DND-41 (cell line): ENCODE measurements around the gene DNAJA2.

ENCODE experiments used
- ATAC-seq: fragments of 200-7000 bp; cut with Tn5 transposase; 3 replicates; pipeline ENCODE4 v1.9.1; 2021; ENCODE audit warnings: low read depth; ENCODE audit not compliant: insufficient read depth
- DNase-seq: peaks from one replicate; pipeline ENCODE4 v3.0.0-alpha.2; 2020
- H2AFZ ChIP-seq: 2 replicates; pipeline ENCODE4 v1.6.0; 2012; ENCODE audit warnings: low read depth, low read length
- H3K27ac ChIP-seq: 2 replicates; pipeline ENCODE4 v1.5.1; 2012; ENCODE audit warnings: low read length, inconsistent platforms
- H3K27me3 ChIP-seq: fragments of 200-600 bp; sonication (generic); 2 replicates; pipeline ENCODE4 v1.6.0; 2012; ENCODE audit warnings: low read length, mild to moderate bottlenecking, inconsistent platforms; ENCODE audit not compliant: insufficient read depth, poor library complexity
- H3K36me3 ChIP-seq: 2 replicates; pipeline ENCODE4 v1.5.1; 2012; ENCODE audit warnings: low read length, inconsistent platforms; ENCODE audit not compliant: insufficient read depth
- H3K4me1 ChIP-seq: 2 replicates; pipeline ENCODE4 v1.5.1; 2012; ENCODE audit warnings: mild to moderate bottlenecking, low read length; ENCODE audit not compliant: insufficient read depth
- H3K4me2 ChIP-seq: 2 replicates; pipeline ENCODE4 v1.6.0; 2012; ENCODE audit warnings: mild to moderate bottlenecking, moderate library complexity, low read length, inconsistent platforms; ENCODE audit not compliant: insufficient read depth
- H3K4me3 ChIP-seq, 2 experiments: fragments of 200-600 bp in 1 of 2; shearing (Covaris generic) in 1 of 2; 2 replicates each; pipeline ENCODE4 v1.5.1; 2012 to 2016; ENCODE audit warnings: inconsistent platforms in 2 of 2, low read length in 2 of 2, mild to moderate bottlenecking in 2 of 2, low read depth in 1 of 2, moderate library complexity in 1 of 2
- H3K79me2 ChIP-seq: 2 replicates; pipeline ENCODE4 v1.6.0; 2012; ENCODE audit warnings: low read length, inconsistent platforms; ENCODE audit not compliant: insufficient read depth
- H3K9ac ChIP-seq: 2 replicates; pipeline ENCODE4 v1.6.0; 2012; ENCODE audit warnings: low read depth, mild to moderate bottlenecking, inconsistent platforms, low read length, moderate library complexity
- H3K9me3 ChIP-seq: 2 replicates; pipeline ENCODE4 v1.5.1; 2012; ENCODE audit warnings: low read length, moderate library complexity, mild to moderate bottlenecking, inconsistent platforms; ENCODE audit not compliant: insufficient read depth, severe bottlenecking
- H4K20me1 ChIP-seq: 2 replicates; pipeline ENCODE4 v1.6.0; 2012; ENCODE audit warnings: low read length; ENCODE audit not compliant: insufficient read depth
- CTCF ChIP-seq: IDR thresholded peaks from 2 replicates; pipeline ENCODE4 v1.5.1; 2012; ENCODE audit warnings: borderline replicate concordance, low read length, moderate library complexity, mild to moderate bottlenecking; ENCODE audit not compliant: poor library complexity, severe bottlenecking; ENCODE audit errors: extremely low read depth
- EZH2 ChIP-seq: IDR thresholded peaks from 3 replicates; pipeline ENCODE4 v1.6.1; 2012; ENCODE audit warnings: borderline replicate concordance, low read depth, mild to moderate bottlenecking, moderate library complexity, low read length, inconsistent platforms; ENCODE audit not compliant: severe bottlenecking

The DNAJA2 gene

GRCh38 chr16:46961373-46962353 lies 11.8 kb downstream of the DNAJA2 start:
- H4K20me1 ChIP-seq, result peaks cover 43% of the 10 kb centered on the region
- no peak for TF ChIP-seq EZH2
- no peak for TF ChIP-seq CTCF
- no peak for ATAC-seq
- no peak overlapping the region for H3K27ac ChIP-seq
- H2AFZ ChIP-seq, result no peak overlapping the region
- H3K4me2 ChIP-seq, result no peak overlapping the region
- no peak for DNase-seq
- no peaks in the 10 kb centered on the region for H3K9me3 ChIP-seq
- H3K4me1 ChIP-seq, result no peaks in the 10 kb centered on the region
- no peak overlapping the region for H3K4me3 ChIP-seq
- H3K9ac ChIP-seq, result no peak overlapping the region
- no peaks in the 10 kb centered on the region for H3K27me3 ChIP-seq
- H3K36me3 ChIP-seq, result peaks cover 94% of the 10 kb centered on the region
- peaks cover 61% of the 10 kb centered on the region for H3K79me2 ChIP-seq

- H2AFZ ChIP-seq, result no peak overlapping the region
- H3K9ac ChIP-seq, result no peak overlapping the region
- H4K20me1 ChIP-seq, result peaks cover 7% of the 10 kb centered on the region
- no peak overlapping the region for H3K4me2 ChIP-seq
- peaks cover 47% of the 10 kb centered on the region for H3K36me3 ChIP-seq
- H3K9me3 ChIP-seq, result no peaks in the 10 kb centered on the region
- DNase-seq (no peak), ATAC-seq (peak; percentile 33; the same call in 1 of the 3 replicates)
- H3K4me1 ChIP-seq, result no peaks in the 10 kb centered on the region
- TF ChIP-seq CTCF, result no peak
- no peak overlapping the region for H3K4me3 ChIP-seq
- no peak overlapping the region for H3K27ac ChIP-seq
- peaks cover 3% of the 10 kb centered on the region; the same call in 1 of the 2 replicates for H3K79me2 ChIP-seq
- no peaks in the 10 kb centered on the region for H3K27me3 ChIP-seq
Observed at GRCh38 chr16:46954562-46954961, 18.9 kb downstream of the DNAJA2 start.

- H4K20me1 ChIP-seq, result no peaks in the 10 kb centered on the region
- H3K79me2 ChIP-seq, result no peaks in the 10 kb centered on the region
- no peak overlapping the region for H3K27ac ChIP-seq
- H3K36me3 ChIP-seq, result peaks cover 7% of the 10 kb centered on the region
- no peak overlapping the region for H3K4me2 ChIP-seq
- TF ChIP-seq EZH2 (no peak), CTCF (no peak)
- no peak overlapping the region for H2AFZ ChIP-seq
- no peak overlapping the region for H3K4me3 ChIP-seq
- no peaks in the 10 kb centered on the region for H3K27me3 ChIP-seq
- no peaks in the 10 kb centered on the region for H3K9me3 ChIP-seq
- DNase-seq, result no peak
- no peaks in the 10 kb centered on the region for H3K4me1 ChIP-seq
- no peak overlapping the region for H3K9ac ChIP-seq
- ATAC-seq, result no peak
Observed at GRCh38 chr16:46950009-46950408, 23.5 kb downstream of the DNAJA2 start.
